Heart right ventricle (tissue), 16 donors: ENCODE measurements around the gene BCKDHB. TPM values are rescaled to one million over a fixed set of nuclear protein-coding genes. Genes with fewer than 3 reads are reported as not detected.

Experiments used
- ATAC-seq, 8 donors: fragments of 200-7000 bp; cut with Tn5 transposase; one replicate each; pipeline ENCODE4 v1.9.1; 2020; ENCODE audit warnings: mild to moderate bottlenecking in 8 of 8, moderate library complexity in 8 of 8, moderate number of reproducible peaks in 1 of 8
- DNase-seq, 2 donors: peaks; one replicate each; pipeline ENCODE4 v3.0.0-alpha.2; 2020
- H3K27ac ChIP-seq, 10 donors: fragments of 200-600 bp; sonication (generic) in 2 of 10; one replicate each; pipeline versions ENCODE4 v1.5.0 to v1.8.0; 2020 to 2022; ENCODE audit warnings: mild to moderate bottlenecking in 3 of 10
- H3K27me3 ChIP-seq, 7 donors: fragments of 200-600 bp; one replicate each; pipeline ENCODE4 v1.8.0; 2021 to 2022; ENCODE audit warnings: mild to moderate bottlenecking in 2 of 7
- H3K36me3 ChIP-seq, 9 donors: fragments of 200-600 bp; sonication (generic) in 1 of 9; one replicate each; pipeline versions ENCODE4 v1.5.0 to v1.8.0; 2020 to 2022; ENCODE audit warnings: mild to moderate bottlenecking in 2 of 9
- H3K4me1 ChIP-seq, 9 donors: fragments of 200-600 bp; sonication (generic) in 1 of 9; one replicate each; pipeline versions ENCODE4 v1.5.0 to v1.8.0; 2020 to 2022; ENCODE audit warnings: mild to moderate bottlenecking in 4 of 9
- H3K4me3 ChIP-seq, 10 donors: fragments of 200-600 bp; sonication (generic) in 2 of 10; one replicate each; pipeline versions ENCODE4 v1.5.0 to v1.8.0; 2020 to 2022; ENCODE audit warnings: mild to moderate bottlenecking in 7 of 10, moderate library complexity in 2 of 10
- H3K9me3 ChIP-seq, 11 donors: fragments of 200-600 bp in 10 of 11; sonication (generic) in 2 of 11; one replicate each; pipeline versions ENCODE4 v1.5.0 to v1.8.0; 2013 to 2022; ENCODE audit warnings: mild to moderate bottlenecking in 2 of 11, control low read depth in 1 of 11, moderate library complexity in 1 of 11
- WGBS, 2 donors: extraction: QIAGEN DNeasy Blood & Tissue Kit; methylation state at CpG; one replicate each; pipeline ENCODE4 v1.1.7; 2013; ENCODE audit warnings: inconsistent platforms in 1 of 2; 5-methylcytosine and 5-hydroxymethylcytosine counted together
- intact Hi-C, 10 donors: fragments of 100-400 bp; cut with DNase I; formaldehyde crosslinking; loops; one replicate each; pipeline versions ENCODE4 v1.11.1 to v1.14.2; 2022
- polyA plus RNA-seq, 2 donors: library from polyadenylated mRNA; stranded (reverse); fragments of 200-250 nt; gene quantifications; one replicate each; pipeline ENCODE4 v1.2.3, GENCODE V29; 2013
- total RNA-seq, 10 donors: library from RNA; stranded (reverse); fragmentation: NEBNext Ultra II Directional in 3 of 10; extraction: Animal tissue kit (Norgen Biotek cat#: 25700) in 3 of 10; gene quantifications; one replicate each; pipeline versions ENCODE4 v1.2.1 to v1.2.4, GENCODE V29; 2021 to 2023
- TF ChIP-seq, protein P1 (sequence below), 9 donors: fragments of 200-600 bp; sonication (generic) in 2 of 9; IDR thresholded peaks; one replicate each; pipeline versions ENCODE4 v1.5.0 to v1.8.0; 2021 to 2022; ENCODE audit warnings: antibody characterized with exemption in 9 of 9, mild to moderate bottlenecking in 5 of 9, moderate library complexity in 1 of 9
- donor health status: Arrhythmogenic right ventricular cardiomyopathy.
- donor health status: ischemic (EF 13 %, LVEDD 7.1; RV severe dilation, severe dysfunction).
- donor health status: healthy with polysubstance abuse.
- donor health status: DM: no; HTN: yes; CAD: no.
- donor health status: DM: no; HTN: no; CAD: no.
- donor health status: ischemic (EF 25% LVEDD 6.9; RV normal size, moderate dysfunction).
- donor health status: ischemic (EF 25% LVEDD 5.7; RV mildly dilated, moderate dysfunction).
- donor health status: healthy.
- donor health status: DM: yes; HTN: yes; CAD: no.
- donor health status: Ischemic cardiomyopathy.
- donor health status: ischemic (EF 35%, LVEDD 5.7; RV mildly dilated, moderate dysfunction).
- donor health status: nonischemic (EF 11% LVEDD 7.7; RV severe dilation, severe dysfunction).
- donor health status: DM: yes; HTN: yes; CAD: no.
- donor health status: PGD.
- donor health status: ischemic (EF 29% LVEDD 5.4; RV normal size, mild dysfunction).
- donor health status: nonischemic (EF 23%, LVEDD 6.1; RV moderate dilation, normal function).

BCKDHB gene
- total and polyA plus RNA-seq, 12 donors = 7.1 to 46.4 (median 31.2) TPM

DNA sequence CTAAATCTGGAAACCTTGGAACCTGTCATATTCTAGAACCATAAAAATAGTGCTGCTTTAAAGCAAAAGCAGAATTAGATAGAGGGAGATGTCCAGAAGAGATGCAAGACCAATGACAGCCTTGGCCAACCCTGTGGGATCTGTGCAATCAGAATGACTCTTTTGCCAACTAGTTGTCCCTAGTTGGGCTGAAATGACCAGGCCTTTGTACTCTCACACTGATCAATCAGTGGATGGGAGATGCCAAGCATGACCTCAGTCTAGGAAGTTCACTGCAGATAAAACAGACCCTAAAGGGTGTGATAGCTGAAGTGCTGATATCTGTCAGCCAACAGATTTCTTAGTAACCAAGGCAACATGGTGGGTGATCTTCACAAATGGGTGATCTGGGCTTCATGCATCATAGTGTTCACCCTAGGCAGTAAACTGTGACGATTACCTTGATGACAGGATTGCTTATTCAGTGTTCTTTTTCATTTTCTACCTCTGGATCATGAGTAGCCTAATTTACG is 52.1 kb downstream of the BCKDHB start:
- no peaks in the 10 kb centered on the region for H3K36me3 ChIP-seq
- no peaks in the 10 kb centered on the region for H3K27me3 ChIP-seq
- 88% methylated on average over 2 of the region's 2 CpGs for WGBS, 2 donors
- TF ChIP-seq, protein P1, sequence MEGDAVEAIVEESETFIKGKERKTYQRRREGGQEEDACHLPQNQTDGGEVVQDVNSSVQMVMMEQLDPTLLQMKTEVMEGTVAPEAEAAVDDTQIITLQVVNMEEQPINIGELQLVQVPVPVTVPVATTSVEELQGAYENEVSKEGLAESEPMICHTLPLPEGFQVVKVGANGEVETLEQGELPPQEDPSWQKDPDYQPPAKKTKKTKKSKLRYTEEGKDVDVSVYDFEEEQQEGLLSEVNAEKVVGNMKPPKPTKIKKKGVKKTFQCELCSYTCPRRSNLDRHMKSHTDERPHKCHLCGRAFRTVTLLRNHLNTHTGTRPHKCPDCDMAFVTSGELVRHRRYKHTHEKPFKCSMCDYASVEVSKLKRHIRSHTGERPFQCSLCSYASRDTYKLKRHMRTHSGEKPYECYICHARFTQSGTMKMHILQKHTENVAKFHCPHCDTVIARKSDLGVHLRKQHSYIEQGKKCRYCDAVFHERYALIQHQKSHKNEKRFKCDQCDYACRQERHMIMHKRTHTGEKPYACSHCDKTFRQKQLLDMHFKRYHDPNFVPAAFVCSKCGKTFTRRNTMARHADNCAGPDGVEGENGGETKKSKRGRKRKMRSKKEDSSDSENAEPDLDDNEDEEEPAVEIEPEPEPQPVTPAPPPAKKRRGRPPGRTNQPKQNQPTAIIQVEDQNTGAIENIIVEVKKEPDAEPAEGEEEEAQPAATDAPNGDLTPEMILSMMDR (IDR thresholded peaks at IDR 0.05) = no peak
- H3K9me3 ChIP-seq = no peaks in the 10 kb centered on the region
- no peak for DNase-seq
- H3K4me3 ChIP-seq = no peak overlapping the region
- peak in 1 of 8 donors; percentile 43 for ATAC-seq
- intact Hi-C loops = loop anchor here in 1 of 10 donors (5.0 kb wide), 1 partner anchor 34 kb away; no protein-coding TSS in a partner anchor
- peaks cover 0 to 6% (median 0%) of the 10 kb centered on the region in 9 donors for H3K4me1 ChIP-seq
- no peak overlapping the region for H3K27ac ChIP-seq

DNA sequence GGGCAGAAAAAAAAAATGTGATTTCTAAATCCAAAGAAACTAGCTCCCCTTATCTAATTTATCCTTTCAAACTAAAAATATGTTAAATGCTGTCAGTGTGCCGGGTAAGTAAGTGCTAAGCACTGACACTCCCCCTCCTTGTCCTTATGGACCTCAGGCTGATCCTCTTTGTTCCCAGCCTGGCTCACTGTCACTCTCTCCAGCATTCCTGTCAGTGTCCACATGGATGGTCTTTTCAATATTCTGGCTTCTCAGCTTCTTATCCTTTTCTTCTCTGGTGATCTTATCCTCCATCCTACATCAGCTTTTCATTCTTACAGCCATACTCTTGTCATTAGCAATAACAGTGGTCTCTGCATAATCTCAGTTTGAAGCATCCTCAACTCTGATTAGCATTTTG is 55.0 kb downstream of the BCKDHB start:
- no peak for ATAC-seq
- H3K4me3 ChIP-seq = no peak overlapping the region
- H3K9me3 ChIP-seq = no peaks in the 10 kb centered on the region
- WGBS, 2 donors = 54 to 79% methylated on average over 1 of the region's 1 CpG
- no peaks in the 10 kb centered on the region for H3K27me3 ChIP-seq
- H3K36me3 ChIP-seq = no peaks in the 10 kb centered on the region
- DNase-seq = no peak
- peaks cover 0 to 24% (median 0%) of the 10 kb centered on the region in 9 donors for H3K4me1 ChIP-seq
- TF ChIP-seq, protein P1 (IDR thresholded peaks at IDR 0.05) = no peak
- intact Hi-C loops = no loop called here
- H3K27ac ChIP-seq = no peak overlapping the region

DNA sequence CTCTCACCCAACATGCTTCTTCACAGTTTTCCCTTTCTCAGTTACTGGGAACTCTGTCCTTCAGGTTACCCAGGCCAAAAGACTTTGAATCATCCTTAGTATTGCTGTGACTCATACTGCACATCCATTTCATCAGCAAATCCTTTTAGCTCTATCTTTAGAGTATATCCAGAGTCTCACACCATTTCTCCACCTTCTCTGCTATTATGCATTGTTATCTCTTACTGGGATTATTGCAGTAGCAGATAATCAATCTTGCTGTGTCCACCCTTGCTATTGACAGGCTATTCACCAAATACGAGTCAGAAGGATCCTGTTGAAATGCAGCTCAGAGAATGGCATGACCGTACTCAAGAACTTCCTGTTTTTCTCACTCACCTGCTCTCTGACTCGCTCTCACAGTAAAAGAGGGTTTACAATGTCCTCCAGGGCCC is 57.3 kb downstream of the BCKDHB start:
- no peaks in the 10 kb centered on the region for H3K27me3 ChIP-seq
- no peak overlapping the region for H3K4me3 ChIP-seq
- TF ChIP-seq, protein P1 (IDR thresholded peaks at IDR 0.05) = no peak
- intact Hi-C loops = no loop called here
- peaks cover 0 to 24% (median 0%) of the 10 kb centered on the region in 9 donors for H3K4me1 ChIP-seq
- DNase-seq = no peak
- WGBS, 2 donors = 84% methylated on average over 3 of the region's 3 CpGs
- H3K36me3 ChIP-seq = no peaks in the 10 kb centered on the region
- H3K9me3 ChIP-seq = no peaks in the 10 kb centered on the region
- no peak overlapping the region for H3K27ac ChIP-seq
- ATAC-seq = peak in 1 of 8 donors; percentile 48

DNA sequence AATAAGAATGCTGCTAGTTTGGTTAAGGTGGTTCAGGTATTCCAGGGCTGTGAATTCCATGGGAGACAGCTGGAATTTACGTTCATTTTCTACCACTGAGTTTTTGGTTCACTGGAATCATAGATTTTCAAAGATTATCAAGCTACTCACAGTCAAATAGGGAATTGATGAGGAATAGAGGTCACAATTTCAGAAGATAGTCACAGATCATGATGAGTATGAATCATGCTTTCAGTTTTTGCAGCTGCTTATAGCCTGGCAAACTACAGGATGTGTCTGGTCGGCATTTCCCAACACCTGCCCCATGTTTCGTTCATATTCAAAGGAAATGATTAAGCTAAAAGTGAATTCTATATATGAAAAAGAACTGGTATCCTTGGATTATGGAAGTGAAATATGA is 58.7 kb downstream of the BCKDHB start:
- no peak for ATAC-seq
- no peak overlapping the region for H3K4me3 ChIP-seq

More for the DNA sequence above, 58.7 kb downstream of the BCKDHB start:
- Histone ChIP-seq H3K27me3 (no peaks in the 10 kb centered on the region), H3K4me1 (peaks cover 0 to 24% (median 0%) of the 10 kb centered on the region in 9 donors), H3K9me3 (no peaks in the 10 kb centered on the region), H3K27ac (peak overlapping the region in 1 of 10 donors; percentile 32), H3K36me3 (peaks cover 0 to 3% (median 0%) of the 10 kb centered on the region in 9 donors)
- TF ChIP-seq, protein P1 (IDR thresholded peaks at IDR 0.05) = no peak
- WGBS, 2 donors = 72 to 86% methylated on average over 3 of the region's 3 CpGs
- no peak for DNase-seq
- intact Hi-C loops = no loop called here
